Liver (tissue), 9 donors: ENCODE data around the gene LIPC. TPM values are rescaled to one million over a fixed set of nuclear protein-coding genes. Genes with fewer than 3 reads are reported as not detected.

Experiments used
- DNase-seq: peaks from one replicate; pipeline ENCODE4 v3.0.0-alpha.2; 2017; ENCODE audit warnings: low spot score
- H3K27ac ChIP-seq, 2 donors: one replicate each; pipeline ENCODE4 v1.7.0; 2013; ENCODE audit warnings: inconsistent platforms in 2 of 2, low read length in 2 of 2, control low read depth in 1 of 2, low read depth in 1 of 2, mild to moderate bottlenecking in 1 of 2
- H3K27me3 ChIP-seq, 4 donors: one replicate each; pipeline versions ENCODE4 v1.6.1 to v1.7.0; 2013; ENCODE audit warnings: low read length in 3 of 4, inconsistent platforms in 1 of 4, mild to moderate bottlenecking in 1 of 4, moderate library complexity in 1 of 4; ENCODE audit not compliant: control insufficient read depth in 4 of 4, insufficient read depth in 4 of 4
- H3K36me3 ChIP-seq, 4 donors: one replicate each; pipeline versions ENCODE4 v1.6.1 to v1.7.0; 2013; ENCODE audit warnings: low read length in 3 of 4, mild to moderate bottlenecking in 3 of 4, low read depth in 1 of 4, moderate library complexity in 1 of 4; ENCODE audit not compliant: control insufficient read depth in 4 of 4, insufficient read depth in 3 of 4
- H3K4me1 ChIP-seq, 4 donors: one replicate each; pipeline versions ENCODE4 v1.6.1 to v1.7.0; 2013; ENCODE audit warnings: low read length in 3 of 4, mild to moderate bottlenecking in 3 of 4, moderate library complexity in 1 of 4; ENCODE audit not compliant: control insufficient read depth in 4 of 4, insufficient read depth in 4 of 4
- H3K4me3 ChIP-seq, 3 donors: one replicate each; pipeline versions ENCODE4 v1.6.1 to v1.7.0; 2013; ENCODE audit warnings: low read length in 3 of 3, control low read depth in 1 of 3, low read depth in 1 of 3, mild to moderate bottlenecking in 1 of 3
- H3K9ac ChIP-seq, 2 donors: one replicate each; pipeline ENCODE4 v1.7.0; 2013; ENCODE audit warnings: low read length in 2 of 2, mild to moderate bottlenecking in 2 of 2, moderate library complexity in 2 of 2, control low read depth in 1 of 2, low read depth in 1 of 2
- H3K9me3 ChIP-seq, 4 donors: one replicate each; pipeline versions ENCODE4 v1.6.1 to v1.7.0; 2013; ENCODE audit warnings: low read length in 3 of 4; ENCODE audit not compliant: control insufficient read depth in 4 of 4
- CTCF ChIP-seq: fragments of 150-350 bp; IDR thresholded peaks from 2 replicates; pipeline ENCODE4 v1.5.1; 2017; ENCODE audit warnings: improper control_type of control experiment, low read depth, low read length; ENCODE audit not compliant: missing input control
- EGR1 ChIP-seq, 2 donors: IDR thresholded peaks; 2 replicates each; pipeline ENCODE4 v1.6.1; 2016 to 2018; ENCODE audit warnings: antibody characterized with exemption in 2 of 2, low read depth in 2 of 2
- FOXA2 ChIP-seq: IDR thresholded peaks from 2 replicates; pipeline ENCODE4 v1.6.1; 2016; ENCODE audit warnings: antibody characterized with exemption
- GABPA ChIP-seq, 2 donors: IDR thresholded peaks in 1 of 2; conservative IDR thresholded peaks in 1 of 2; 2 replicates each; pipeline ENCODE4 v1.6.1; 2016; ENCODE audit warnings: antibody characterized with exemption in 2 of 2, mild to moderate bottlenecking in 1 of 2, moderate library complexity in 1 of 2
- HNF4A ChIP-seq, 2 donors: conservative IDR thresholded peaks; 2 replicates each; pipeline ENCODE4 v1.6.1; 2016; ENCODE audit warnings: antibody characterized with exemption in 2 of 2, mild to moderate bottlenecking in 2 of 2
- HNF4G ChIP-seq: IDR thresholded peaks from 2 replicates; pipeline ENCODE4 v1.6.1; 2016; ENCODE audit warnings: antibody characterized with exemption
- JUND ChIP-seq, 2 donors: IDR thresholded peaks; 2 replicates each; pipeline ENCODE4 v1.6.1; 2016; ENCODE audit warnings: antibody characterized with exemption in 2 of 2
- NR2F2 ChIP-seq: IDR thresholded peaks from 2 replicates; pipeline ENCODE4 v1.6.1; 2016; ENCODE audit warnings: antibody characterized with exemption
- RAD21 ChIP-seq, 2 donors: IDR thresholded peaks; 2 replicates each; pipeline ENCODE4 v1.6.1; 2016; ENCODE audit warnings: antibody characterized with exemption in 2 of 2, mild to moderate bottlenecking in 2 of 2
- RXRA ChIP-seq, 2 donors: IDR thresholded peaks; 2 replicates each; pipeline ENCODE4 v1.6.1; 2017 to 2018; ENCODE audit warnings: antibody characterized with exemption in 2 of 2, mild to moderate bottlenecking in 1 of 2
- SP1 ChIP-seq: IDR thresholded peaks from 2 replicates; pipeline ENCODE4 v1.6.1; 2018; ENCODE audit warnings: antibody characterized with exemption, mild to moderate bottlenecking
- TAF1 ChIP-seq: conservative IDR thresholded peaks from 2 replicates; pipeline ENCODE4 v1.6.1; 2016; ENCODE audit warnings: antibody characterized with exemption, mild to moderate bottlenecking
- YY1 ChIP-seq: IDR thresholded peaks from 2 replicates; pipeline ENCODE4 v1.6.1; 2016; ENCODE audit warnings: antibody characterized with exemption, mild to moderate bottlenecking
- WGBS: extraction: QIAGEN DNeasy Blood & Tissue Kit; methylation state at CpG from one replicate; pipeline ENCODE4 v1.1.7; 2013; 5-methylcytosine and 5-hydroxymethylcytosine counted together
- polyA plus RNA-seq, 2 donors: library from polyadenylated mRNA; stranded (reverse) in 1 of 2; unstranded in 1 of 2; fragments of 200-250 nt in 1 of 2; fragments of >200 nt in 1 of 2; fragmentation: Nextera tagmentation in 1 of 2; extraction: Ambion mirVana in 1 of 2; gene quantifications; one replicate each; pipeline versions ENCODE4 v1.2.1 to v1.2.3, GENCODE V29; 2013 to 2015
- total RNA-seq, 2 donors: library from RNA; depleted of rRNA; stranded (reverse); fragments of >200 nt; gene quantifications; one replicate each; pipeline ENCODE4 v1.2.3, GENCODE V29; 2014
- TF ChIP-seq, protein P1 (sequence below): IDR thresholded peaks from 2 replicates; pipeline ENCODE4 v1.6.1; 2016; ENCODE audit warnings: antibody characterized with exemption
- TF ChIP-seq, protein P2 (sequence below): IDR thresholded peaks from 2 replicates; pipeline ENCODE4 v1.6.1; 2016; ENCODE audit warnings: antibody characterized with exemption, mild to moderate bottlenecking
- TF ChIP-seq, protein P3 (sequence below): IDR thresholded peaks from 2 replicates; pipeline ENCODE4 v1.6.1; 2016; ENCODE audit warnings: antibody characterized with exemption
- donor health status: healthy.
- donor health status: healthy.
- donor health status: healthy.
- donor health status: healthy.
- donor health status: healthy.

Gene LIPC
- total and polyA plus RNA-seq, 4 donors, result 60.1 to 268 (median 131) TPM

DNA sequence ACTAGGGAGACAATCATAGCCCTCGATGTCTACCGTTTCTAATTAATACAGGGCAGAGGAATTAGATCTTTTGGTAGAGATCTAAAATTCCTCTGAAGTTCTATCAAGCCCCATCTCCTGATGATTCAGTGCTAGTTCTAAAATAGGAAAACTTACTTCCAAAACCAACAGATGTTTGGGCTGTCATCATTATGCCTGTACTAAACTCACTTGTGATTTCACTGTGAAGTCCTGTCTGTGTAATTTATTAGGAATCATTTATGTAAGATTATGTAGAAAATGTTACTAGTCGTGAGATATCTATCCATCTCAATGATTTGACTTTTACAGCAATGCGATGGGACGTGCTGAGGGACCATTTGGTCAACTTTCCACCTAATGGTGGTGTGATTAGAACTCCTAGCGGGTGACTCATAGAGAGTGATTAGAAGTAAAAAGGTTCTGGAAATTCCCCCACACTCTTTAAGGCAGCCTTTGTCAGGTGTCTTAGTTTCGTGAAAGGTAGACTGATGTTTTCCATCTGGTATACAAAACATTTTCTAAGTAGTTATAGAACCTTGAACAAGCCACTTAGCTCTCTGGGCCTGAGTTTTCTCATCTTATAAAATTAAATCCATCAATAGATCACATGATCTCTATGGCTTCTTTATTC is 34.2 kb downstream of the LIPC start:
- no peak for DNase-seq
- no peaks in the 10 kb centered on the region for H3K9me3 ChIP-seq
- H3K9ac ChIP-seq, result no peak overlapping the region
- WGBS, result 92% methylated on average over 7 of the region's 7 CpGs
- H3K27ac ChIP-seq, result peak overlapping the region; percentile 74 to 85
- H3K36me3 ChIP-seq, result no peaks in the 10 kb centered on the region
- H3K4me1 ChIP-seq, result peaks cover 11 to 59% (median 38%) of the 10 kb centered on the region in 4 donors
- TF ChIP-seq YY1, result no peak
- TF ChIP-seq, protein P1, sequence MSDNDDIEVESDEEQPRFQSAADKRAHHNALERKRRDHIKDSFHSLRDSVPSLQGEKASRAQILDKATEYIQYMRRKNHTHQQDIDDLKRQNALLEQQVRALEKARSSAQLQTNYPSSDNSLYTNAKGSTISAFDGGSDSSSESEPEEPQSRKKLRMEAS, result no peak
- TF ChIP-seq TAF1, result no peak
- TF ChIP-seq HNF4A (conservative IDR thresholded peaks at IDR 0.05), result no peak
- no peak for TF ChIP-seq FOXA2
- no peak for TF ChIP-seq HNF4G
- no peak for TF ChIP-seq CTCF
- no peak for TF ChIP-seq NR2F2
- TF ChIP-seq RAD21 (IDR thresholded peaks at IDR 0.05), result no peak
- no peak for TF ChIP-seq RXRA (IDR thresholded peaks at IDR 0.05)
- TF ChIP-seq, protein P2, sequence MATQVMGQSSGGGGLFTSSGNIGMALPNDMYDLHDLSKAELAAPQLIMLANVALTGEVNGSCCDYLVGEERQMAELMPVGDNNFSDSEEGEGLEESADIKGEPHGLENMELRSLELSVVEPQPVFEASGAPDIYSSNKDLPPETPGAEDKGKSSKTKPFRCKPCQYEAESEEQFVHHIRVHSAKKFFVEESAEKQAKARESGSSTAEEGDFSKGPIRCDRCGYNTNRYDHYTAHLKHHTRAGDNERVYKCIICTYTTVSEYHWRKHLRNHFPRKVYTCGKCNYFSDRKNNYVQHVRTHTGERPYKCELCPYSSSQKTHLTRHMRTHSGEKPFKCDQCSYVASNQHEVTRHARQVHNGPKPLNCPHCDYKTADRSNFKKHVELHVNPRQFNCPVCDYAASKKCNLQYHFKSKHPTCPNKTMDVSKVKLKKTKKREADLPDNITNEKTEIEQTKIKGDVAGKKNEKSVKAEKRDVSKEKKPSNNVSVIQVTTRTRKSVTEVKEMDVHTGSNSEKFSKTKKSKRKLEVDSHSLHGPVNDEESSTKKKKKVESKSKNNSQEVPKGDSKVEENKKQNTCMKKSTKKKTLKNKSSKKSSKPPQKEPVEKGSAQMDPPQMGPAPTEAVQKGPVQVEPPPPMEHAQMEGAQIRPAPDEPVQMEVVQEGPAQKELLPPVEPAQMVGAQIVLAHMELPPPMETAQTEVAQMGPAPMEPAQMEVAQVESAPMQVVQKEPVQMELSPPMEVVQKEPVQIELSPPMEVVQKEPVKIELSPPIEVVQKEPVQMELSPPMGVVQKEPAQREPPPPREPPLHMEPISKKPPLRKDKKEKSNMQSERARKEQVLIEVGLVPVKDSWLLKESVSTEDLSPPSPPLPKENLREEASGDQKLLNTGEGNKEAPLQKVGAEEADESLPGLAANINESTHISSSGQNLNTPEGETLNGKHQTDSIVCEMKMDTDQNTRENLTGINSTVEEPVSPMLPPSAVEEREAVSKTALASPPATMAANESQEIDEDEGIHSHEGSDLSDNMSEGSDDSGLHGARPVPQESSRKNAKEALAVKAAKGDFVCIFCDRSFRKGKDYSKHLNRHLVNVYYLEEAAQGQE, result no peak
- TF ChIP-seq SP1, result no peak
- TF ChIP-seq GABPA (IDR thresholded peaks at IDR 0.05 in 1 of 2, conservative IDR thresholded peaks at IDR 0.05 in 1 of 2), result no peak
- TF ChIP-seq, protein P3, sequence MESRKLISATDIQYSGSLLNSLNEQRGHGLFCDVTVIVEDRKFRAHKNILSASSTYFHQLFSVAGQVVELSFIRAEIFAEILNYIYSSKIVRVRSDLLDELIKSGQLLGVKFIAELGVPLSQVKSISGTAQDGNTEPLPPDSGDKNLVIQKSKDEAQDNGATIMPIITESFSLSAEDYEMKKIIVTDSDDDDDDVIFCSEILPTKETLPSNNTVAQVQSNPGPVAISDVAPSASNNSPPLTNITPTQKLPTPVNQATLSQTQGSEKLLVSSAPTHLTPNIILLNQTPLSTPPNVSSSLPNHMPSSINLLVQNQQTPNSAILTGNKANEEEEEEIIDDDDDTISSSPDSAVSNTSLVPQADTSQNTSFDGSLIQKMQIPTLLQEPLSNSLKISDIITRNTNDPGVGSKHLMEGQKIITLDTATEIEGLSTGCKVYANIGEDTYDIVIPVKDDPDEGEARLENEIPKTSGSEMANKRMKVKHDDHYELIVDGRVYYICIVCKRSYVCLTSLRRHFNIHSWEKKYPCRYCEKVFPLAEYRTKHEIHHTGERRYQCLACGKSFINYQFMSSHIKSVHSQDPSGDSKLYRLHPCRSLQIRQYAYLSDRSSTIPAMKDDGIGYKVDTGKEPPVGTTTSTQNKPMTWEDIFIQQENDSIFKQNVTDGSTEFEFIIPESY, result no peak
- no peak for TF ChIP-seq EGR1 (IDR thresholded peaks at IDR 0.05; ENCODE audit: low read depth in 2 of 2)
- TF ChIP-seq JUND (IDR thresholded peaks at IDR 0.05), result no peak
- no peaks in the 10 kb centered on the region for H3K27me3 ChIP-seq
- H3K4me3 ChIP-seq, result no peak overlapping the region

GRCh38 chr15:58466566-58466965 is 34.8 kb downstream of the LIPC start:
- WGBS, result 67% methylated on average over 2 of the region's 2 CpGs
- H3K36me3 ChIP-seq, result no peaks in the 10 kb centered on the region
- TF ChIP-seq, protein P1, result peak; percentile 11
- TF ChIP-seq FOXA2, result no peak
- peaks cover 11 to 59% (median 38%) of the 10 kb centered on the region in 4 donors for H3K4me1 ChIP-seq
- no peaks in the 10 kb centered on the region for H3K9me3 ChIP-seq
- no peak for DNase-seq
- peak overlapping the region in 1 of 2 donors; percentile 71 for H3K9ac ChIP-seq
- no peaks in the 10 kb centered on the region for H3K27me3 ChIP-seq
- H3K27ac ChIP-seq, result peak overlapping the region; percentile 74 to 85
- H3K4me3 ChIP-seq, result no peak overlapping the region
